ENCODE measurements around the gene TBC1D2B.

GRCh38 chr15:78033864-78034263 lies 43.6 kb downstream of the TBC1D2B start:
- TF ChIP-seq EZH2phosphoT487 (IDR thresholded peaks at IDR 0.05; ENCODE audit: low read depth, severe bottlenecking, unreplicated experiment) (no peak), CTCF (IDR thresholded peaks at IDR 0.05; ENCODE audit: poor library complexity) (no peak), EZH2 (IDR thresholded peaks at IDR 0.05; ENCODE audit: borderline replicate concordance) (no peak)
